MCF 10A (cell line): ENCODE measurements around the gene GRB14. TPM values are rescaled to one million over a fixed set of nuclear protein-coding genes. Genes with fewer than 3 reads are reported as not detected.

Source experiments
- BruUV-seq: library from RNA; stranded (reverse); fragments of 400-500 nt; replicated peaks from 2 replicates; lab custom pipeline; 2021; lab: Mats Ljungman, UMichigan
- CTCF ChIA-PET: fragments of 300-600 bp; sonication (Branson Sonifier 250); formaldehyde crosslinking; extraction: SDS; loops from one replicate; lab custom pipeline; 2021; ENCODE audit warnings: antibody characterized with exemption, inconsistent platforms; lab: Yijun Ruan, JAX
- POLR2A ChIA-PET: fragments of 300-600, 350-650 bp; sonication (Branson Sonifier 250); formaldehyde crosslinking; extraction: SDS; loops from one replicate; lab custom pipeline; 2020; ENCODE audit warnings: antibody characterized with exemption, inconsistent platforms; lab: Yijun Ruan, JAX
- DNase-seq: peaks from one replicate; pipeline ENCODE4 v3.0.0-alpha.2; 2018; ENCODE audit not compliant: unreplicated experiment
- H3K27ac Mint-ChIP-seq: one replicate; pipeline ENCODE4 v1.8.0; 2022; ENCODE audit warnings: mild to moderate bottlenecking, low read depth, mixed read lengths; ENCODE audit not compliant: unreplicated experiment
- H3K27me3 Mint-ChIP-seq: one replicate; pipeline ENCODE4 v1.8.0; 2022; ENCODE audit warnings: mixed read lengths; ENCODE audit not compliant: insufficient read depth, unreplicated experiment
- H3K36me3 Mint-ChIP-seq: one replicate; pipeline ENCODE4 v1.8.0; 2022; ENCODE audit warnings: mild to moderate bottlenecking, moderate library complexity, mixed read lengths; ENCODE audit not compliant: insufficient read depth, unreplicated experiment
- H3K4me1 Mint-ChIP-seq: one replicate; pipeline ENCODE4 v1.8.0; 2022; ENCODE audit warnings: mixed read lengths; ENCODE audit not compliant: insufficient read depth, unreplicated experiment
- H3K4me3 Mint-ChIP-seq: one replicate; pipeline ENCODE4 v1.8.0; 2022; ENCODE audit warnings: mild to moderate bottlenecking, moderate library complexity, mixed read lengths; ENCODE audit not compliant: unreplicated experiment
- H3K9me3 Mint-ChIP-seq: one replicate; pipeline ENCODE4 v1.8.0; 2022; ENCODE audit warnings: mixed read lengths; ENCODE audit not compliant: unreplicated experiment
- intact Hi-C: fragments of 100-400 bp; cut with micrococcal nuclease; formaldehyde crosslinking; loops from 2 replicates; pipeline ENCODE4 v1.14.1; 2022
- total RNA-seq: library from RNA; stranded (reverse); gene quantifications from 2 replicates; pipeline ENCODE4 v1.2.3, GENCODE V29; 2022
- TF ChIP-seq, protein P1 (sequence below): fragments of 200-600 bp; IDR thresholded peaks from one replicate; pipeline ENCODE4 v1.8.0; 2022; ENCODE audit warnings: antibody characterized with exemption, mild to moderate bottlenecking; ENCODE audit not compliant: unreplicated experiment

The GRB14 gene
- total RNA-seq, 1 experiment from 2014 or later: 2.0 TPM

DNA sequence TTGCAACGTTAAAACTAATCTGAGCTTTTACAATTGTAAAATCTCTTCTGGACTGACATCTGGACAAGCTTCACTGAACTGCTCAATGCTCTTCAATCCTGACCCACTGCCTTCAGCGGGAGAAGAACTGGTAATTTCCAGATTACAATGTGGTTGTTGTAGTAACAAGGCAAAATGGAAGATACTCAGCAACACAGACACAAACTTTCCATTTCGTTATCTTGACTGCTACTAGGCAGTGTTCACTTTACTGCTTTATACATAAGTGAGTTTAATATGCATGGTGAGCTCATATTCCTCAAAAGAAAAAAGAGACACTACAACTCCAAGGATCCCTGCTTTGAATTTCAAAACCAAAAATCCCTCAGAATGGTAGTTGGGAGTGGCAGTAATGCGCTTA is 51.9 kb downstream of the GRB14 start:
- TF ChIP-seq, protein P1, sequence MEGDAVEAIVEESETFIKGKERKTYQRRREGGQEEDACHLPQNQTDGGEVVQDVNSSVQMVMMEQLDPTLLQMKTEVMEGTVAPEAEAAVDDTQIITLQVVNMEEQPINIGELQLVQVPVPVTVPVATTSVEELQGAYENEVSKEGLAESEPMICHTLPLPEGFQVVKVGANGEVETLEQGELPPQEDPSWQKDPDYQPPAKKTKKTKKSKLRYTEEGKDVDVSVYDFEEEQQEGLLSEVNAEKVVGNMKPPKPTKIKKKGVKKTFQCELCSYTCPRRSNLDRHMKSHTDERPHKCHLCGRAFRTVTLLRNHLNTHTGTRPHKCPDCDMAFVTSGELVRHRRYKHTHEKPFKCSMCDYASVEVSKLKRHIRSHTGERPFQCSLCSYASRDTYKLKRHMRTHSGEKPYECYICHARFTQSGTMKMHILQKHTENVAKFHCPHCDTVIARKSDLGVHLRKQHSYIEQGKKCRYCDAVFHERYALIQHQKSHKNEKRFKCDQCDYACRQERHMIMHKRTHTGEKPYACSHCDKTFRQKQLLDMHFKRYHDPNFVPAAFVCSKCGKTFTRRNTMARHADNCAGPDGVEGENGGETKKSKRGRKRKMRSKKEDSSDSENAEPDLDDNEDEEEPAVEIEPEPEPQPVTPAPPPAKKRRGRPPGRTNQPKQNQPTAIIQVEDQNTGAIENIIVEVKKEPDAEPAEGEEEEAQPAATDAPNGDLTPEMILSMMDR: no peak
- POLR2A ChIA-PET: no interaction called here
- no TSS peak for BruUV-seq
- no peaks in the 10 kb centered on the region for H3K9me3 Mint-ChIP-seq
- H3K36me3 Mint-ChIP-seq: no peaks in the 10 kb centered on the region
- intact Hi-C loops: no loop called here
- no peak overlapping the region for H3K27ac Mint-ChIP-seq
- H3K4me1 Mint-ChIP-seq: no peaks in the 10 kb centered on the region
- no peaks in the 10 kb centered on the region for H3K27me3 Mint-ChIP-seq
- CTCF ChIA-PET: interaction anchor here (0.7 to 1.3 kb wide), 2 partner anchors 9 to 31 kb away, joined by 3 to 7 read pairs; no protein-coding TSS in a partner anchor
- DNase-seq: no peak
- H3K4me3 Mint-ChIP-seq: no peak overlapping the region

DNA sequence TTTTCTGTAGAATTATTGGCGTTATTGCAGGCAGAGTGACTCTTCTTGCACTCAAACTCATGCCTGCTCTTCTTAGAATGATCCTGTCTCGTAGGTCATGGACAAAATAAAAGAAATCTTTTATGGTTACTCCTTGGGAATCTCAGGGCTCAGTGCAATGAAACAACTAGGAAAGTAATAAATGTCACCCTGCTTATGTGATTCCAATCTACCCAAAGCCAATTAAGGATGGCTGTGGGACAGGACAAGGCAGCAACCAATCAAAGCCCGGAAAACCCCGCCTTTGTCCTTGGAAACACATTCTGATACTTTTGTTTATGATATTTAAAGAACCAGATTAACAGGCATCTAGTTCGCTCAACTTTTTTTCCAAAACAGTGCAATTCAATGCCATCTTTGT is 53.0 kb downstream of the GRB14 start:
- H3K27ac Mint-ChIP-seq: no peak overlapping the region
- CTCF ChIA-PET: interaction anchor here (0.6 kb wide), 1 partner anchor 22 kb away, joined by 3 read pairs; no protein-coding TSS in a partner anchor
- H3K9me3 Mint-ChIP-seq: no peaks in the 10 kb centered on the region
- H3K4me3 Mint-ChIP-seq: no peak overlapping the region
- intact Hi-C loops: no loop called here
- H3K36me3 Mint-ChIP-seq: no peaks in the 10 kb centered on the region
- no peaks in the 10 kb centered on the region for H3K27me3 Mint-ChIP-seq
- TF ChIP-seq, protein P1: no peak
- DNase-seq: no peak
- POLR2A ChIA-PET: no interaction called here
- BruUV-seq: no TSS peak
- no peaks in the 10 kb centered on the region for H3K4me1 Mint-ChIP-seq

DNA sequence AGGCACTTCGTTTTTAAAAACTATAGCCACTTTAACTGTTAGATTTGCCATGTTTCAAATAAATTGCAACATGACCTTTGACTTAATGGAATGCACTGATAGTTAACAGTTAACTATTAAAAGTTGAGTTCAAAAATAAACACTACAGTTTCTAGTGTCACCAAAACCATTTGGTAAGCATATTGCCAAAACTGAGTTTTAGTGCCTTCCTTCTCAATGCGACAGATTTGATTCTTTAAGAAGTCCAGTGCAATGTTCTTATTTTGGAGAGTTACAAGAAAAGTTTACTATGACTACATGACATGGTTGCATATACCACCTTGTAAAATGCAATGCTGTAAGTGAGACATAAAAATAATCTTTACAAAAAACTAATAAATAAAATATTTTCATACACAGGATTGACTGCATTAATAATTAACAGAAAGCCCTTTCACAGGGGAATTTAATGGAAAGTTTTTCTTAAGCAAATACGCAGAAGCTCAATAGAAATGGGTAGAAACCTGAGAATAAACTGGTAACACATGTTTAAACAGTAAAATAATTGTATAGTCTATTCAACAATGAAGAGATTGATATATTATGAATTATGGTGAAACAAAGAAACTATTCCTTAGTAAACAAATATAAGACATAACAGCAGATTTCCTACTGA is 53.8 kb downstream of the GRB14 start:
- H3K36me3 Mint-ChIP-seq: no peaks in the 10 kb centered on the region
- no peak for DNase-seq
- ChIA-PET CTCF (interaction anchor here (0.6 kb wide), 2 partner anchors 23 to 337 kb away, joined by 3 read pairs; no protein-coding TSS in a partner anchor), POLR2A (interaction anchor here (0.6 kb wide), 1 partner anchor 108 kb away, joined by 3 read pairs; no protein-coding TSS in a partner anchor)
- H3K27me3 Mint-ChIP-seq: no peaks in the 10 kb centered on the region
- H3K4me3 Mint-ChIP-seq: no peak overlapping the region
- intact Hi-C loops: no loop called here
- no peaks in the 10 kb centered on the region for H3K9me3 Mint-ChIP-seq
- H3K4me1 Mint-ChIP-seq: no peaks in the 10 kb centered on the region
- no TSS peak for BruUV-seq
- H3K27ac Mint-ChIP-seq: no peak overlapping the region
- TF ChIP-seq, protein P1: no peak

DNA sequence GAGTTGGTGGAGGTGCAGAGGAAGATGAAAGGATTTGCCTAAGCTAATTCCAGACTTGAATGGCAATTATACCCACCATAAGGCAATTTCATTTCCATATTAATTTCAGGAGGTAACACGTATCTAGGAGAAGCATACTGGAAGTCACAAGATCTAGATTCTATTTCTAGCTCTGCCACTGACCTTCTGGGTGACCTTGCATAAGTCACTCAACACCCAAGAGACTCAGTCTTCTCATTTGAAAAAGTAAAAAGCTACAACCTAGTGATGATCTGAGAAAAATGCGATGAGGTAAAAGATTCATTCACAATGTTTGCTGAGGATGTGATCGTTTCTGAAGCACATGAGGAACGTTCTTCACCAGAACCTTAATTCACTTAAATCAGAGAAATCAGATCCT is 55.9 kb downstream of the GRB14 start:
- intact Hi-C loops: no loop called here
- TF ChIP-seq, protein P1: no peak
- H3K4me3 Mint-ChIP-seq: no peak overlapping the region
- no TSS peak for BruUV-seq
- CTCF ChIA-PET: interaction anchor here (0.9 kb wide), 1 partner anchor 151 kb away, joined by 5 read pairs; no protein-coding TSS in a partner anchor
- no peak for DNase-seq
- H3K27ac Mint-ChIP-seq: no peak overlapping the region
- POLR2A ChIA-PET: no interaction called here
- no peaks in the 10 kb centered on the region for H3K4me1 Mint-ChIP-seq
- H3K27me3 Mint-ChIP-seq: no peaks in the 10 kb centered on the region
- no peaks in the 10 kb centered on the region for H3K36me3 Mint-ChIP-seq
- no peaks in the 10 kb centered on the region for H3K9me3 Mint-ChIP-seq
